ENCODE data around the gene AHRR. TPM values are rescaled to one million over a fixed set of nuclear protein-coding genes. Genes with fewer than 3 reads are reported as not detected.

The AHRR gene
- total RNA-seq, 1 donor from 2014 or later: 0.29 TPM

GRCh38 chr5:312845-313244, 8.7 kb upstream of the AHRR start:
- H3K4me3 ChIP-seq (ENCODE audit: low read depth, low read length): no peak overlapping the region
- DNase-seq (ENCODE audit: low read depth): no peak
- TF ChIP-seq, protein P1, sequence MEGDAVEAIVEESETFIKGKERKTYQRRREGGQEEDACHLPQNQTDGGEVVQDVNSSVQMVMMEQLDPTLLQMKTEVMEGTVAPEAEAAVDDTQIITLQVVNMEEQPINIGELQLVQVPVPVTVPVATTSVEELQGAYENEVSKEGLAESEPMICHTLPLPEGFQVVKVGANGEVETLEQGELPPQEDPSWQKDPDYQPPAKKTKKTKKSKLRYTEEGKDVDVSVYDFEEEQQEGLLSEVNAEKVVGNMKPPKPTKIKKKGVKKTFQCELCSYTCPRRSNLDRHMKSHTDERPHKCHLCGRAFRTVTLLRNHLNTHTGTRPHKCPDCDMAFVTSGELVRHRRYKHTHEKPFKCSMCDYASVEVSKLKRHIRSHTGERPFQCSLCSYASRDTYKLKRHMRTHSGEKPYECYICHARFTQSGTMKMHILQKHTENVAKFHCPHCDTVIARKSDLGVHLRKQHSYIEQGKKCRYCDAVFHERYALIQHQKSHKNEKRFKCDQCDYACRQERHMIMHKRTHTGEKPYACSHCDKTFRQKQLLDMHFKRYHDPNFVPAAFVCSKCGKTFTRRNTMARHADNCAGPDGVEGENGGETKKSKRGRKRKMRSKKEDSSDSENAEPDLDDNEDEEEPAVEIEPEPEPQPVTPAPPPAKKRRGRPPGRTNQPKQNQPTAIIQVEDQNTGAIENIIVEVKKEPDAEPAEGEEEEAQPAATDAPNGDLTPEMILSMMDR (conservative IDR thresholded peaks at IDR 0.05; ENCODE audit: low read depth, low read length): no peak

DNA sequence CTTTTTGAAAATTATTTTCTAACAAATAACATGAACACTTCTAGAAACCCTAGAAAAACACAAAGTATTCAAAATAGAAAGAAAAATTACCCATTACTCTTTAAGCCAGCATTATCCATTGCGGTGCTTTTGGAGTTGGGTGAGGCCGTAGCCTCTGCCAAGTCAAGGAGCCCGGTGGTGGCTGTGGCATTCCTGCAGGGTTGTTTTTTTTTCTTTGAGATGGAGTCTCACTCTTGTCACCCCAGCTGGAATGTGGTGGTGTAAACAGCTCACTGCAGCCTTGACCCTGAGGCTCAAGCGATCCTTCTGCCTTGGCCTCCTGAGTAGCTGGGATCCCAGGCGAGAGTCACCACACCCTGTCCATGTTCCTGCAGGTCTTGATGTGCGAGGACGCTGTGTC, 8.2 kb upstream of the AHRR start:
- TF ChIP-seq, protein P1 (conservative IDR thresholded peaks at IDR 0.05; ENCODE audit: low read depth, low read length): no peak
- no peak overlapping the region for H3K4me3 ChIP-seq (ENCODE audit: low read depth, low read length)
- DNase-seq (ENCODE audit: low read depth): no peak

DNA sequence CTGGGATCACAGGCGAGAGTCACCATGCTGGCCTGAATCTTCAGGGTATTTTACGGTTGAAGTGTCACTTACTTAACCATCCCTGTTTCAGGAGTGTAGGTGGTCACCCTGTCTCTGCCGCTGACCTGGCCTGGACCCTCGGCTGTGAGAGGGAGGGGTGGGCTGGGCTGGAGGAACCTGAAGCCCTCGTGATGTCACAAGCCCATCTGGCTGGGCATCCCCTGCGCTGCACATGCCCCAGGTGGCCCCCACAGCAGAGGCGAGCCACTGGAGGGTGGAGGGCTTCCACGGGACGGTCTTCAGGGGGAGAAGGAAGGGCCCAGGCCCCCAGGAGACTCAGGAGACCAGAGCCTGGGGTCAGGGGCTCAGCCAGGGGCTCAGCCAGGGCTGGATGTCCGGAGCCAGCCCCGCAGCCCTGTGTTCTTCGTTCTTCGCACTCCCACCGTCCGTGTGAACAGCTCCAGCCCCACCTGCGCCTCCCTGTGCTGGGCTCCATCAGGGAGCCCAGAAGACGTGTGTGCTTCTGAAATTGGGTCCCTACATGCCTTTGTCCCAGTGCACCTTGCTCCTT, 7.6 kb upstream of the AHRR start:
- no peak for DNase-seq (ENCODE audit: low read depth)
- TF ChIP-seq, protein P1 (conservative IDR thresholded peaks at IDR 0.05; ENCODE audit: low read depth, low read length): no peak
- no peak overlapping the region for H3K4me3 ChIP-seq (ENCODE audit: low read depth, low read length)

DNA sequence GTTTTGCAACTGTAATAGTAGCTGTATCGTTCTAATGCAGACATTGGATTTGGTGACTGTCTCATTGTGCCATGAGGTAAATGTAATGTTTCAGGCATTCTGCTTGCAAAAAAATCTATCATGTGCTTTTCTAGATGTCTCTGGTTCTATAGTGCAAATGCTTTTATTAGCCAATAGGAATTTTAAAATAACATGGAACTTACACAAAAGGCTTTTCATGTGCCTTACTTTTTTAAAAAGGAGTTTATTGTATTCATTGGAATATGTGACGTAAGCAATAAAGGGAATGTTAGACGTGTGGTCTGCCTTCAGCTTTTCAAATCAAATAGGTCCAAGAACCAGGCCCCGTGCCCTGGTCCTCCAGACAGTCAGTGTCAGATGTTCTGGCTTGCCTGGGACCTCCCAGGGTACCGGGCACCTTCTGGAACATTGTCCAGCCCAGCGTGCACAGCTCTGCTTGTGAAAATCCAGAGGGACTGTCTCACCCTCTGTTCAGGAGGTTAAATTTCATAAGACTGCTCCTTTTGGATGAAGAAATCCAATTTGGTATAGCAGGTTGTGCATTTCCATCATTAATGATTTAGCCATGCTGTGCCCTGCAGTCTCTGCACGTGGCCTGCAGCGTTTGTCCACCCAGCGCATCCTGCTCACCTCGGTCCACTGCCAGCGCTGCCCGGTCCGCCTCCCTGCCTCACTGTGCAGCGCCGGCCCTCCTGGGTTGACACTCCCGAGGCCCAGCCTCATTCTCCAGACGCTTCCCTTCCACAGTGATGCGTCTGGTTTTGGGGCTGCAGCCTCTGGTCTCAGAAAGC, 6.6 kb upstream of the AHRR start:
- no peak for DNase-seq (ENCODE audit: low read depth)
- no peak overlapping the region for H3K4me3 ChIP-seq (ENCODE audit: low read depth, low read length)
- TF ChIP-seq, protein P1 (conservative IDR thresholded peaks at IDR 0.05; ENCODE audit: low read depth, low read length): no peak

- H3K4me3 ChIP-seq (ENCODE audit: low read depth, low read length): no peak overlapping the region
- no peak for DNase-seq (ENCODE audit: low read depth)
- TF ChIP-seq, protein P1 (conservative IDR thresholded peaks at IDR 0.05; ENCODE audit: low read depth, low read length): no peak
These were observed 5.9 kb upstream of the AHRR start for GRCh38 chr5:315488-316209.

GRCh38 chr5:316210-317085, 5.1 kb upstream of the AHRR start:
- no peak for DNase-seq (ENCODE audit: low read depth)
- H3K4me3 ChIP-seq (ENCODE audit: low read depth, low read length): no peak overlapping the region
- TF ChIP-seq, protein P1 (conservative IDR thresholded peaks at IDR 0.05; ENCODE audit: low read depth, low read length): no peak

All from epithelial cell of proximal tubule (primary cell).